ENCODE data around the gene TIAM2.

DNA sequence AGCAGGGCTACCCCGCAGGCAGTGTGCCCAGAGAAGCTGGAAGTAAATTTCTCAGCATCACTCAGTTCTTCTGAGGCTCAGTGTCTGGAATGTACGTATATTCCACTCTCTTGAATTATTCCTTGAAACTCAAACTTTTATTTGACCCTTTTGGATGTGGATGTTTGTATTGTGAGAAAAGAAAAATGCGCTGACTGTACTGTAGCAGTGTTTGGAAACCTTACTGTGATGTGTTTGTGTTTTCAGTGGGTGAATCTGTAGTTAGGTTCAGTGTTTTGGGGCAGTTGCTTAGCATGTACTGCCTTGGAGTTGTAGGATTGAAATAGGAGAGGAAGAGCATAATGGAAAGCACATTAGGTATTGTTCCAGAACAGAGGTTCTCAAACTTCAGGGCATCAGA, 13.5 kb downstream of the TIAM2 start:
- TF ChIP-seq POLR2A (IDR thresholded peaks at IDR 0.05): no peak
- TF ChIP-seq, protein P1, sequence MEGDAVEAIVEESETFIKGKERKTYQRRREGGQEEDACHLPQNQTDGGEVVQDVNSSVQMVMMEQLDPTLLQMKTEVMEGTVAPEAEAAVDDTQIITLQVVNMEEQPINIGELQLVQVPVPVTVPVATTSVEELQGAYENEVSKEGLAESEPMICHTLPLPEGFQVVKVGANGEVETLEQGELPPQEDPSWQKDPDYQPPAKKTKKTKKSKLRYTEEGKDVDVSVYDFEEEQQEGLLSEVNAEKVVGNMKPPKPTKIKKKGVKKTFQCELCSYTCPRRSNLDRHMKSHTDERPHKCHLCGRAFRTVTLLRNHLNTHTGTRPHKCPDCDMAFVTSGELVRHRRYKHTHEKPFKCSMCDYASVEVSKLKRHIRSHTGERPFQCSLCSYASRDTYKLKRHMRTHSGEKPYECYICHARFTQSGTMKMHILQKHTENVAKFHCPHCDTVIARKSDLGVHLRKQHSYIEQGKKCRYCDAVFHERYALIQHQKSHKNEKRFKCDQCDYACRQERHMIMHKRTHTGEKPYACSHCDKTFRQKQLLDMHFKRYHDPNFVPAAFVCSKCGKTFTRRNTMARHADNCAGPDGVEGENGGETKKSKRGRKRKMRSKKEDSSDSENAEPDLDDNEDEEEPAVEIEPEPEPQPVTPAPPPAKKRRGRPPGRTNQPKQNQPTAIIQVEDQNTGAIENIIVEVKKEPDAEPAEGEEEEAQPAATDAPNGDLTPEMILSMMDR (IDR thresholded peaks at IDR 0.05): no peak

All from ovary (tissue), 3 donors.